HepG2 (cell line): Measurements from ENCODE around the gene RERE.

ENCODE experiments used
- CTCF ChIP-seq: sonication (generic); formaldehyde crosslinking; IDR thresholded peaks from 2 replicates; pipeline ENCODE4 v1.5.0; 2020; ENCODE audit warnings: mild to moderate bottlenecking, missing genetic modification reagents, moderate library complexity
- ETV6 ChIP-seq: sonication (generic); formaldehyde crosslinking; conservative IDR thresholded peaks from 2 replicates; pipeline ENCODE4 v1.4.0; 2020; ENCODE audit warnings: missing genetic modification reagents
- HNF4A ChIP-seq: sonication (generic); formaldehyde crosslinking; IDR thresholded peaks from 2 replicates; pipeline ENCODE4 v1.4.0; 2020; ENCODE audit warnings: missing genetic modification reagents
- POLR2A ChIP-seq, 2 experiments: IDR thresholded peaks; 2 replicates each; pipeline ENCODE4 v1.6.1; 2011; ENCODE audit warnings: low read depth in 2 of 2, low read length in 2 of 2, mild to moderate bottlenecking in 1 of 2, moderate library complexity in 1 of 2; ENCODE audit not compliant: insufficient read depth in 1 of 2
- ZNF274 ChIP-seq: sonication (generic); formaldehyde crosslinking; IDR thresholded peaks from 2 replicates; pipeline ENCODE4 v1.5.1; 2020; ENCODE audit warnings: mild to moderate bottlenecking, missing genetic modification reagents
- ZNF564 ChIP-seq: sonication (generic); formaldehyde crosslinking; IDR thresholded peaks from 2 replicates; pipeline ENCODE4 v1.8.1; 2023; ENCODE audit warnings: mild to moderate bottlenecking, missing genetic modification reagents

- TF ChIP-seq POLR2A (IDR thresholded peaks at IDR 0.05; ENCODE audit: insufficient read depth in 1 of 2, low read depth in 2 of 2, low read length in 2 of 2) (no peak), HNF4A (CRISPR knock-in tag) (no peak), ZNF564 (CRISPR knock-in tag) (no peak), ETV6 (no peak), ZNF274 (CRISPR knock-in tag) (no peak), CTCF (CRISPR knock-in tag) (no peak)
These were observed 296.9 kb downstream of the RERE start for GRCh38 chr1:8520483-8520966.
